Measurements from ENCODE around the gene NLRP9.

Gene NLRP9

GRCh38 chr19:55702131-55702627 is 36.0 kb downstream of the NLRP9 start:
- no peak for DNase-seq

DNA sequence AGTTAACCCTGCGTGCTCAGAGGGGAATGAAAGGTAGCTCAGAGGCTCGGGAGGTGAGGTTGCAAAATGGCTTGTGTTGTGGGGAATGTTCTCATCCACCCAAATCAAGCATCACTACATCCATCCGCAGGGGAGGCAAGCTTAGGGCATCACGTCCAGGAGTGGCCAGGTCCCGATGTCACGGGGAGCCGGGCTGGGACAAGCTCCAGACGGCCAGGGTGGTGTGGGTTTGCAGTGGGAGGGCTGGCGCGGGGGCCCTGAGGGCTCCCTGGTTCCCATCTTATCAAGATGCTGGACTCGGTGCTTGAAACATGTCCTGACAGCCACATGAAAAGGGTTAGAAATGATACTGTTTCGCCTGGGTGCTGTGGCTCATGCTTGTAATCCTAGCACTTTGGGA is 37.4 kb downstream of the NLRP9 start:
- DNase-seq = no peak

DNA sequence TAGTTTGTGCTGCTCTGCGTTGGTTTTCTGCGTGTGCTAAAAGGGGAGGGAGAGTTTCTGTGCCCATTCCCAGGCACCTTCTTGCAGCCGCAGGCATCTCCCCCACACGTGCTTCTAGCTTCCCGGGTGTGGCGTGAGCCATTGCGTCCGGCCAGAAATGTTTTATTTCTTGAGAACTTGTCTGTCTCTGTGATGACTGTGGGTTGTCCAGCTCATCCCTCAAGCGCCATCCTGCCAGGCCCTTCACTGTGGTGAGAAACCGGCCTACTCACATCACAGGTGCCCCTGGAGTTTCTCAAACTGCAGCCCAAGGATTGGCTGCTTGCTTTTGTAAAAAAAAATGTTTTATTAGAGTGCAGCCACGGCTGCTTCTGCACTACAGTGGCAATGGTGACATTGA is 39.0 kb downstream of the NLRP9 start:
- no peak for DNase-seq

GRCh38 chr19:55698256-55698655 is 39.9 kb downstream of the NLRP9 start:
- DNase-seq = no peak

DNA sequence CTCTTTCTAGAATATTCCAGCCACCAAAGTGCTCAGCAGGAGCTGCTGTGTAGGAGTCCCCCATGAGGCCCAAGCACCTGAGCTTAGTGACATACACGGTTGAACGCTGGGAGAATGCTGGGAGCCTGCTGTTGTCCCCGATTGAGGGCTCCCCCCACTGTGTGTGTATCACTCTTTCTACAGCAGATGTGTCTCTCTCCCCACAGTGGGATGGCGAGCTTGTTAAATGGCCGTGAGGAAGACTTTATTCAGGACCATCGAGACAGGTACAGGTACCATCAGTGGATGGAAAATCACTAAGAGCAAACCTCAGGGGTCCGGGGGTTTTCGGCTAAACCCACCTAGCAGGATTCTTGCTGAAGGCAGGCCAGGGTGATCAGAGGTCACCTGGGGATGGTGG is 40.5 kb downstream of the NLRP9 start:
- no peak for DNase-seq

GRCh38 chr19:55697069-55697440 is 41.1 kb downstream of the NLRP9 start:
- no peak for DNase-seq

GRCh38 chr19:55696301-55697068 is 41.7 kb downstream of the NLRP9 start:
- no peak for DNase-seq

GRCh38 chr19:55695511-55696290 is 42.5 kb downstream of the NLRP9 start:
- DNase-seq = no peak

GRCh38 chr19:55694656-55695491 is 43.3 kb downstream of the NLRP9 start:
- DNase-seq = no peak

DNA sequence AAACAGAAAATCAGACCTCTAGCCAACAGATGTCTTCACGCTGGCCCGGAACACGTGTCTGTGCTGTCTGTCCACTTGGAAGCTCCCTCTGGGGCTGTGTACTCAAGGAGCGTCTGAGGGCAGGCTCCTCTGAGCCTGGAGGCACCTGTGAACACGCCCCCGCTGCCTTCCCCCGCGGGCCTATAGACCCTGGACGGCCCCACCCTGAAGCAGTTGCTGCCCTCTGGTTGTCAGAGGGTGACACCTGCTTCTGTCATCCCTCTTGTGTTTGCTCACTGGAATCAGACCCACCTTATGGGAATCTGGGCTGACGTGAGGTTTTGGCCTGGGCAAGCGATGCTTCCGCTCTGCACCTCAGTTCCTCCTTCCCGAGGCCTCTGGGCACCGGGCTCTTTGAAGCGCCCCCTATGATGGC is 44.0 kb downstream of the NLRP9 start:
- no peak for DNase-seq

GRCh38 chr19:55693336-55693974 is 44.7 kb downstream of the NLRP9 start:
- DNase-seq = no peak

GRCh38 chr19:55692681-55693081 is 45.5 kb downstream of the NLRP9 start:
- DNase-seq = no peak

- DNase-seq = no peak
These were observed 46.4 kb downstream of the NLRP9 start for GRCh38 chr19:55691561-55692481.

DNA sequence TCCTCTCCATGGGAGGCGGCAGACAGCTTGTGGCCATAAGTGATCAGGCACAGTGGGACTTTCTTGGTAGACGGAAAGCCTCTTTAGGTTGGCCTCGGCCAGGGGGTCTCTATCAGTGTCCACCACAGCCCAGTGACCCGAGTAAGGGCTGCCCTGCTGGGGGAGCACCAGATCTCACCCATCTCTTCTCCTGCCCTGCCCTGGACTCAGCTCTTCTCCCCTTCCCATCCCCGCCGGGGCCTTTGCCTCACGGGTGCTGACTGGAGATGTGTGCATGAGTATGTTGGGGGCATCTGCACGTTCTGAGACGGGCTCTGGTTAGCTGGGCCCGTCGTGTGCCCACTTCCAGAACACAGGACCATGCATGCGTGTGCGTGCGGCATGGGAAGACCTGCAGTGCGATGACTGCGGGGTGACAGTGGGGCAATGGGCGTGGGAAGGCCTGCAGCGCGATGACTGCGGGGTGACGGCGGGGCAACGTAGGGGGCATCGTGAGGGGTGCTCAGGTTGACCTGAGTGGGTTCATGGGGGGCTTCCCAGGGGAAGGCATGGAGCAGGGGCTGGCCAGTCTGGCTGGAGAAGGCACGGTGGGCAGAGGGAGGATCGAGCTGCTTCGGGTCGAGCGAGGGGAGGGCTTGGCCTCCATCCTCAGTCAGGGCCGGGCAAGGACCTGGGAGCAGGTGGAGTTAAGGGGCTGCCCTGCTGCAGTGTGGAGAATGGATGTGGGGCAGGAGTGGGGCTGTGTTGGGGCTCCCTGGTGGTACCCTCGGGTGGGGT is 47.2 kb downstream of the NLRP9 start:
- DNase-seq = no peak

DNA sequence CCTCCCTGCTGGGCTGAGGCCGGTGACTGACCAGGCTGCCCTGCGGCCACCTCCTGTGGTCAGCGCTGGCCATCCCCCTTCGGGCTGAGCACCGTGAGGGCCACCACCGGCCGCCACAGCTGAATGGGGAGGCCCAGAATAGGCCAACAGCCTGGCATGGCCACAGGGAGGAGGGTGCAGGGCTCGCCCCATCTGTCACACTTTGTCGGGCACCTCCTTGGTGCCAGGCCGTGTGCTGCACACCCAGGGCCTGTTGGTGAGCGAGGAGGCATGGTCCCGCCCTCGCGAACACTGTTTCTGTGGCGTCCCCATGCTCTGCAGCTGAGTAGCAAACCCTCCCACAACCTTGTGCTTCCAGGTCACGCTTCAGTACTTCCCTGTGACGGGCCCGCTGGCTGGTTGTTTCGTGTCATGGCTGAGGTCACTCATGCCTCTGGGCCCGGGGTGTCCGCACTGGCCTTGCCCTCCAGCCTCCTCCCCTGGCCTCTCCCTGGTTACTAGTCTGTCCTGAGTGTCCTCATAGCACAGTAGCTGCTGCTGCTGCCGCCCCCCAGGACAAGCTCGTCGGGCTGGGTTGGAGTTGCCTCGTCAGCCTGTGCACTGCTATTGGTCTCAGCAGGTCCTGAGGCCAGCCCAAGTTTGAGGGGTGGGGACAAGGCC is 48.0 kb downstream of the NLRP9 start:
- no peak for DNase-seq

- DNase-seq = no peak
These were observed 48.6 kb downstream of the NLRP9 start for GRCh38 chr19:55689411-55690108.

- no peak for DNase-seq
These were observed 49.6 kb downstream of the NLRP9 start for GRCh38 chr19:55688422-55689218.

Measured in CD4-positive, alpha-beta T cell treated with Interferon alpha-2 for 1 hour (primary cell).